K562 treated with DMSO at 1 percent for 12 hours (cell line): ENCODE results near the gene SH3BGRL. TPM values are rescaled to one million over a fixed set of nuclear protein-coding genes. Genes with fewer than 3 reads are reported as not detected.

ENCODE experiments used
- total RNA-seq: library from RNA; unstranded; fragments of 300-600 nt; gene quantifications from 2 replicates; pipeline ENCODE4 v1.2.3, GENCODE V29; 2022; ENCODE audit not compliant: insufficient read depth

SH3BGRL gene
- total RNA-seq = 13.3 and 27.2 TPM in 2 replicates

DNA sequence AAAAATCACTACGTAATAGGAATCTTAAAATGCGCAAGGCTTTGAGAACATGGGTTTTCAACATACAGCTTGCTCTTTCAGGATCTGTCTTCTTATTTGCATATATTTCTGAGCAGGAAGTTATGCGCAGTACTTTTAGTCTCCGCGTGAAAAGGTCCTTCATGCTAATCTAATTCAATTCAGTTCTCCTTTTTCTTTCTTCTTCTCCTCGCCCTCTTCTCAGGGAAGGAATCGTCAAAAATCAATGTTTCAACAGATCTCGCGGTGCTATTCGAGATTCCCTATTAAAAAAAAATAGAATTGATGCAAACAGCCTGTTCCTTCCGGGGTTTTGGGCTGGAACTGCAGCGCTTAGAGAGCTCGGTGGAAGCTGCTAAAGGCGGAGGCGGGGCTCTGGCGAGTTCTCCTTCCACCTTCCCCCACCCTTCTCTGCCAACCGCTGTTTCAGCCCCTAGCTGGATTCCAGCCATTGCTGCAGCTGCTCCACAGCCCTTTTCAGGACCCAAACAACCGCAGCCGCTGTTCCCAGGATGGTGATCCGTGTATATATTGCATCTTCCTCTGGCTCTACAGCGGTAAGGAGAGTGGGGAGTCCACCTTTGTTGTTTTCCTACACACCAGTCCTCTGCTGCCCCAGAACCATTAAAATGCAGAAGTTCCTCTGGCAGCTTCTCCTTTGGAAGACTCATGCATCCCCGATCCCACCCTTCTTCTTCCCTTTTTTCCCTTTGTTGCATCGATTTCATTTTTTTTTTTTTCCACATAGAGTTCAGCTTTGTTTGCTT lies at the start of gene SH3BGRL, which contains the start of gene HMGN5:
TSS of gene SH3BGRL (plus strand) at position 432 of the 785 bp plus-strand sequence. CDS start at position 531, 99 bp downstream.
TSS of gene HMGN5 (minus strand) at position 243 of the 785 bp plus-strand sequence. CDS start 80,364 bp downstream, outside the sequence.

Other genes with a start within 250 kb of the SH3BGRL start
- gene HMGN5, start 189 bp upstream of the SH3BGRL start, total RNA-seq = 5.0 and 10.0 TPM in 2 replicates